ENCODE results near the gene SCN11A.
A peak's percentile ranks its signal among the peaks of the same experiment; 100 is the strongest.

SCN11A gene

GRCh38 chr3:39051649-39052561, at the start of gene SCN11A, which contains the start of gene WDR48:
Gene SCN11A, minus strand, starts transcription at chr3:39051944. Its CDS starts 101,582 bp downstream, at chr3:38950362.
Gene WDR48, plus strand, starts transcription at chr3:39052016. Its CDS starts 10 bp downstream, at chr3:39052026.
- Mint-ChIP-seq H3K4me3 (peak within 1 kb of the TSS; percentile 93), H3K27ac (peak within 1 kb of the TSS; percentile 99), H3K9me3 (no peaks in the 10 kb centered on the region), H3K4me1 (peaks cover 35% of the 10 kb centered on the region), H3K36me3 (peaks cover 8% of the 10 kb centered on the region)
- DNase-seq (ENCODE audit: low spot score in 2 of 2) = peak; percentile 77 to 93
- peak; percentile 98 for ATAC-seq

DNA sequence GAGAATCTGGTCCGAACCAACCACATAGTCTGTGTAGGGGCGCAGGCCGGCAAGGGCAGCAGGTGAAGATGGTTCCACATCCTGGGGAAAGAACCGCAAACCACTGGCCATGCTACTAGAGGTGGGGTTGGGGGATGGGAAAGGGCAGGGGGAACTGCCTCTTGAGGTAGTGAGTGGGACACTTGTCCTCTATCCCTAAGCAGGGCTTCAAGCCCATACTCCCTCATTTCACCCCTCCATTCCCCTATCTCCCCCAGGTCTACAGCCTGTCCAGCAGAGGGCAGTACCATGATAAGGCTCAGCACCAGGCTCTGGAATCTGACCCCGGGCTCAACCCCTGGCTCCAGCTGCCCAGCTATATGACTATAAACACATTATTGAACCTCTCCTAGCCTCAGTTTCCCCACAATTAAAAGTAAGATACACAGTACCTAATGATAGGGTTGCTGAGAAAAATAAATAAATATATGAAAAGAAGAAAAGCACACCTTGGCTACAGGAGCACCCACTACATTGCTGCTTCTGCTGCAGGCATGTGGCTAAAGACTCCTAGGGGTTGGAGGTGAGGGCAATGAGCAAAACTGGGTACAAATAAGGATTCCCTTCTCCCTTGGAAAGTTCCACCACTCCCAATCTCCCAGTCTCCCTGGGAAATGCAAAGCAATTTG, 49.4 kb upstream of the SCN11A start:
- ATAC-seq (peak; percentile 74), DNase-seq (ENCODE audit: low spot score in 2 of 2) (peak; percentile 26 to 68)
- Mint-ChIP-seq H3K4me3 (no peak overlapping the region), H3K27ac (peak overlapping the region; percentile 74), H3K4me1 (peaks cover 43% of the 10 kb centered on the region), H3K9me3 (no peaks in the 10 kb centered on the region), H3K36me3 (peaks cover 17% of the 10 kb centered on the region)

DNA sequence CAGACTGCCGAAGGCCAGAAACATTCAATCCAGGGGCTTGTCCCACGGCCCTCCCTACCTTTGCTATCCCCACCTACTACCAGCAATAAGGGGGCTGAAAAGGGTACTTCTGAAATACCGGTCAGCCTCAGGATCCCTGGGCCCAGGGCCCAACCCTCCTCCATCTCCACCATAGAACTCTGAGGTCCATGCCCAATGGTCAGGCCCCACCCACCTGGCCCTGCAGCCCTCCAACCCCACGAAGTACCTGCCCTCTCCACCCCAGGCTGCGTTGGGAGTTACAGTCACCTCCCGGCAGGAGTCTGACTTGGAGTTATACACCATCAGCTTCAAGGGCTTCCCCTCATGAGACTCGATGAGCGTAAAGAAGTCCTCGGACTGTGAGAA, 48.7 kb upstream of the SCN11A start:
- Mint-ChIP-seq H3K4me3 (no peak overlapping the region), H3K4me1 (peaks cover 37% of the 10 kb centered on the region), H3K9me3 (no peaks in the 10 kb centered on the region), H3K36me3 (peaks cover 24% of the 10 kb centered on the region), H3K27ac (peak overlapping the region; percentile 74)
- no peak for ATAC-seq
- DNase-seq (ENCODE audit: low spot score in 2 of 2) = no peak

DNA sequence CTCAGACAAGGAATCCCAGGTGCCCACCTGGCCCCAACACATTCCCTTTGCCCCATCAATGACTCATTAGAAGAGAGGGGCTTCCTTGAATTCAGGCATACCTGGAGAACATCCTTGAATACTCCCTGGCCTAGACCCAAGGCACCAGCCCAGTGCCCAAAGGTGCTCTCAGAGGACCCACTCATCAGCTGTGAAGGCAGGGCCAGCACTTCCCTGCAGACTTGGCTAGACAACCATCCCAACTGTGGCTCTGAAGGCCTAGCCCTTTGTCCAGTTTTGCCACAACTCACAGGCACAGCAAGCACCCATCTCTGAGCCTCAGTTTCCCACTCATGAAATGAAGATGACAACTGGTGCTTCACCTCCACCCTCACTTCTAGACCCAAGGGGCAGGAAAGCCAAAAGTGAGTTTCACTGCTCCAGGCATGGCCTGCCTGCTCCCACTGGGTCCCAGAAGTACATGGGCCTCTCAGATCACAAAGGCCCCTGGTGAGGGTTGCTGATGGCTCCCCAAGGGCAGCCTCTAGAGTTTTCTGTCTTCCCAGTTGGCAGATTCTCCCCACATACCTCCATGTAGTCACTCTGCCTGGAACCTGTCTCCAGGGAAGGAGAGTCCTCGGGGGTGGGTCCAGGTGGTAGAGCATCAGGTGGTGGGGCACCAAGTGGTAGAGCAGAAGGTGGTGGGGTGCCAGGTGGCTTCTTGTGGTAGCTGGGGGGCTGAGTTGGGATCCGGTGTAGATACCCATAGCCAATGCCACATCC, 48.2 kb upstream of the SCN11A start:
- ATAC-seq (no peak), DNase-seq (ENCODE audit: low spot score in 2 of 2) (peak in 1 of 2 donors; percentile 47)
- peak overlapping the region; percentile 68 for H3K27ac Mint-ChIP-seq
- peaks cover 31% of the 10 kb centered on the region for H3K4me1 Mint-ChIP-seq
- no peak overlapping the region for H3K4me3 Mint-ChIP-seq
- H3K9me3 Mint-ChIP-seq = no peaks in the 10 kb centered on the region
- H3K36me3 Mint-ChIP-seq = peaks cover 30% of the 10 kb centered on the region

GRCh38 chr3:39099242-39099641, 47.5 kb upstream of the SCN11A start:
- Mint-ChIP-seq H3K4me3 (no peak overlapping the region), H3K4me1 (peaks cover 28% of the 10 kb centered on the region), H3K27ac (peak overlapping the region; percentile 68), H3K9me3 (no peaks in the 10 kb centered on the region), H3K36me3 (peaks cover 36% of the 10 kb centered on the region)
- peak in 1 of 2 donors; percentile 38 for DNase-seq (ENCODE audit: low spot score in 2 of 2)
- no peak for ATAC-seq

DNA sequence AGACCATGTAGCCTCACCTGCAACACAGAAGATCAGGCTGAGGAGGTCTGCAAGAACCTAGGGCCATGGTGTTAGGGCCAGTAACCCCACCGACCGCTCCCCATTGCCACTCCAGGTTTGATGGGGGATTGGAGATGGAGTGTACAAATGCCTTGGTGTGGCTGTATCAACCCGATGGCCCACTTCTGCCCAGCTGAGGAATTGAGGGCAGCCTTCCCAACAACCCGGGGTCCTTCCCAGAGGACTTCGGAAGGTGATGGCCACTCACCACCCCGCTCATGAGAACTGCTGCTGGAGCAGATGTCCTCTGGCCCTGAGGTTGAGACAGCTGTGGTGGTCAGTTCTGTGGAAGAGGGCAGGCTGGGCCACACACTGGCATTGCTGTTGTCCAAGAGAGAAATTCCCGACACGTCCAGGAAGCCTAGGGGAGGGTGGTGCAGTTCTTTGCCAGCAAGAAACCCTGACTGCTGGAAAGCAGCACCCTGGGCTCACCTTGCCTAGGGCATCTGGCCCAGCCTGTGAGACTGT, 46.8 kb upstream of the SCN11A start:
- ATAC-seq (no peak), DNase-seq (ENCODE audit: low spot score in 2 of 2) (peak in 1 of 2 donors; percentile 42)
- Mint-ChIP-seq H3K4me1 (peaks cover 28% of the 10 kb centered on the region), H3K27ac (peak overlapping the region; percentile 68), H3K9me3 (no peaks in the 10 kb centered on the region), H3K4me3 (no peak overlapping the region), H3K36me3 (peaks cover 43% of the 10 kb centered on the region)

DNA sequence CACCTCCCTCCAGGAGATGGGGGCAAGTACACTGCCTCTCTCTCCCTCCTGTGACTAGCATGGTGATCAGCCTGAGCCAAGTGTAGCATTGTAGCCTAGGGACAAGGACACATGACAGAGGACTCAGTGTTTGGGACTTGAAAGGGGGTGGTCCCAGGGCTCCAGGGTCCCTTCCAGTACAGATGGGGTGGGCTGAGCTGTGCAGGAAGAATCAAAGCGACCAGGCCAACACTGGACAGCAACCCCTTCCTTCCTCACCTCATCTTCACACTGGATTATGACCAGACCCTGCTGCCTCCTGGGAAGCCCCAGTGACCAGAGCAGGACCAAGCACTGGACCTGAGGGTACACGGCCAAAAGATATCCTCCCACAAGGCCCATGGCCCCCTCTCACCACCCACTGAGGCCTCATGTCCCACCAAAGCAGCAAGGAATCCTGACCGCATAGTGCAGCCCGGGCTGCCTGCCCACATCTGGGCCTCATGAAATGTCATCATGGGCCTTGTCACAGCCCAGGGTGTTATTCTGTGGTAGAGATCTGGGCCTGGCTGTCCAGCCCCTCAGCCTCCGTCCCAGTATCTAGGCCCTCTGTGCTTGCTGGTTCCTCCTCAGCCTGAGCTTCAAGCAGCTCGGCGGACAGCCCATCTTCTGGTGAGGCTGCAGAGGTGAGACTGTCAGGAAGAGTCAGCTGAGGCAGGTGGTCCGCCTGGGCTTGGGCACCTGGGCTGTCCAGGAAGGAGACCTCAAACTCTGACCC, 46.1 kb upstream of the SCN11A start:
- Mint-ChIP-seq H3K4me3 (no peak overlapping the region), H3K27ac (peak overlapping the region; percentile 20), H3K4me1 (peaks cover 22% of the 10 kb centered on the region), H3K9me3 (no peaks in the 10 kb centered on the region), H3K36me3 (peaks cover 50% of the 10 kb centered on the region)
- no peak for ATAC-seq
- DNase-seq (ENCODE audit: low spot score in 2 of 2) = no peak

DNA sequence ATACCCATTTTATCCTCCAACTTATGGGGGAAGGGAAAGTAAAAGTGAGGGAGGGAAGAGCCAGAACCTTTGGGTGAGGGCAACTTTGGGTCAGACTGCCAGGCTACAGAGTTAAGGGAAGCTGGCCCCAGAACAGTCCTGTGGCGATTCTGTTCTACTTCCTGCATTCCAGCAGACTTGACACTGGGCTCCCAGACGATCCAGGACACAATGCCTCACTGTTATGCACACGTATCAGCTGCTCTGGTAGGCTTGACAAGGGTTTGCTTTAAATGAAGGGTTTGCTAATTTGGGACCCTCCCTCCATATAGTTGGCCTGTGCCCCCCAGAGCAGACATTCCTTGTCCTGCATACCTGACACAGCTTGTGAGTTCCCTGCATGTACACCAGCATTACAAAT, 45.0 kb upstream of the SCN11A start:
- H3K4me3 Mint-ChIP-seq = no peak overlapping the region
- H3K27ac Mint-ChIP-seq = peak overlapping the region; percentile 20
- no peak for ATAC-seq
- peaks cover 61% of the 10 kb centered on the region for H3K36me3 Mint-ChIP-seq
- no peaks in the 10 kb centered on the region for H3K9me3 Mint-ChIP-seq
- peaks cover 11% of the 10 kb centered on the region for H3K4me1 Mint-ChIP-seq
- no peak for DNase-seq (ENCODE audit: low spot score in 2 of 2)

GRCh38 chr3:39095778-39096177, 44.0 kb upstream of the SCN11A start:
- H3K27ac Mint-ChIP-seq = no peak overlapping the region
- H3K4me3 Mint-ChIP-seq = no peak overlapping the region
- H3K4me1 Mint-ChIP-seq = peaks cover 5% of the 10 kb centered on the region
- ATAC-seq = no peak
- no peak for DNase-seq (ENCODE audit: low spot score in 2 of 2)
- H3K9me3 Mint-ChIP-seq = no peaks in the 10 kb centered on the region
- H3K36me3 Mint-ChIP-seq = peaks cover 71% of the 10 kb centered on the region

- no peak for DNase-seq (ENCODE audit: low spot score in 2 of 2)
- no peak for ATAC-seq
- Mint-ChIP-seq H3K9me3 (no peaks in the 10 kb centered on the region), H3K36me3 (peaks cover 78% of the 10 kb centered on the region), H3K4me3 (no peak overlapping the region), H3K4me1 (peaks cover 5% of the 10 kb centered on the region), H3K27ac (peak overlapping the region; percentile 38)
Observed at GRCh38 chr3:39094851-39095677, 43.3 kb upstream of the SCN11A start.

DNA sequence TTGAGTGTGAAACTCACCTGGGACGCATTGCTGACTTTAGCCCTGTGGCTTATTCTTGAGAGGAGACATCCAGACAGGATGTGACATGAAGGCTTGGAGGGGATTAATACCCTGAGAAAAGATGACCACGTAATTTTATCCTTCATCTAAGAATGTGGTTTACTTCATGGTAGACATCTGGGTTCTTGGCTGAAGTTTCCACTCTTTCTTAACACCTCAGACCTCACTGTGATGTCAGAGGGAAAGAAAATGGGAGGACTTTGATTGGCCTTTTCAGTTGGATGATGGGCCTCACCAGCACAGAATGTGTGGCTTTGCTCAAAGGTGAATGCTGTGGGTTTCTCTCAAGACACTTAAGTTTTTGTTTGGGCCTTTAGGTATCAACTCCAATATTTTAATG, 39.2 kb upstream of the SCN11A start:
- Mint-ChIP-seq H3K36me3 (peaks cover 95% of the 10 kb centered on the region), H3K4me3 (no peak overlapping the region), H3K9me3 (no peaks in the 10 kb centered on the region), H3K27ac (peak overlapping the region; percentile 13), H3K4me1 (peaks cover 5% of the 10 kb centered on the region)
- peak; percentile 61 for ATAC-seq
- DNase-seq (ENCODE audit: low spot score in 2 of 2) = no peak

DNA sequence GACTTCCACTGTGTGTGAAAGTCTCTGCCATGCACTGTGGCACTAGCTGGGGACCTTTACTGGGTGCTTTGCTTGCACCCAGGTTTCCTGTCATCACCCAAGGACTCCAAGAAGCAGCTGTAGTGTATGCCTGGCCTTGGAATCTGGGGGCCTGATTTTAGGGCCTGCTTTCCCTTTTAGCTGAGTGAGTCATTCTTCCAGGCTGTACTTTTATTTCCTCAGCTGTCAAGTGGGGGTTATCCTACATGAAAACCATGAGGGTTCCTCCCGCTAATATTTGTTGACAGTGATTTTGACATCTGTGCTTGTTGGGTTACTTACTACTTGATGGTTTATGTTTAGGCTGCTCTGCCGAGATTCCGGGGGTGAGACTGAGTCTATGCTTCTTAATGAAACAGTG, 37.1 kb upstream of the SCN11A start:
- DNase-seq (ENCODE audit: low spot score in 2 of 2) = no peak
- H3K36me3 Mint-ChIP-seq = peaks cover 95% of the 10 kb centered on the region
- ATAC-seq = no peak
- peaks cover 2% of the 10 kb centered on the region for H3K4me1 Mint-ChIP-seq
- no peak overlapping the region for H3K27ac Mint-ChIP-seq
- H3K4me3 Mint-ChIP-seq = no peak overlapping the region
- no peaks in the 10 kb centered on the region for H3K9me3 Mint-ChIP-seq

DNA sequence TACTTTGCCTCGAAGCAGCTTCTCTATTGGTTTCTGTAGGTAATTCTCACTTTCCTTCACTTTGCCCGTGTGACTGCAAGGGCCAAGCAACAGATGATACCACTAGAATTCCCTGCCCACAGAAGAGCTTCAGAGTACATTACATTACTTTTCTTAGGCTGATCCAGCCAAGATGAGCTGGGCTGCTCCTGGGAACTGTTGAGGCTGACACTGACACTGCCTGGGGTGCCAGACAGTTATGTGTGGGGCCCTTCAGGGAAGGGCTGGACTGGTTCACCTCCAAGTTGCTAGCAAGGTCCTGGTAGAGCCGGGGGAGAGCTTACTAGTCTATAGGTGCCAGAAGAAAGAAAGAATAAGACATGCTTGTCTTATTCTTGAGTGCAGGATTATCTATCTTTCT, 36.7 kb upstream of the SCN11A start:
- DNase-seq (ENCODE audit: low spot score in 2 of 2) (no peak), ATAC-seq (no peak)
- peak overlapping the region; percentile 26 for H3K27ac Mint-ChIP-seq
- H3K4me3 Mint-ChIP-seq = no peak overlapping the region
- peaks cover 95% of the 10 kb centered on the region for H3K36me3 Mint-ChIP-seq
- no peaks in the 10 kb centered on the region for H3K9me3 Mint-ChIP-seq
- H3K4me1 Mint-ChIP-seq = peaks cover 2% of the 10 kb centered on the region

DNA sequence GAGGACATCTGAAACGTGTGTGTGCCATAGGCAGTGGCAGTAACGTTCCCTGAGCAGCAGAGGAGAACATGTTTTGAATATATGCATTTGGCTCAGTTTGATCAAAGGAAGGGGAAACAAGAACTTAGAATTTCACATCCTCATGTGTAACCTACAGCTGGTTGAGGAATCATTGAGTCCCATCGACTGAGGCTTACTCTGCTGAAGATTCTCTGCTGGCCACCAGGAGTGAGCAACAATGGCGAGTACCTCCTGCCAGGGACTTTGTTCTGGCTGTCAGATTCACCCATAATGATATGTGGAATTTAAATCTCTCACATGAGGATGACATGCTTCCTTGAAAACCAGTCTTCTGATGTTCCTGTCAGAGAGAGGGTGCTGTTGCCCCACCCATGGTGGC, 34.4 kb upstream of the SCN11A start:
- Mint-ChIP-seq H3K9me3 (no peaks in the 10 kb centered on the region), H3K4me1 (peaks cover 15% of the 10 kb centered on the region), H3K27ac (no peak overlapping the region), H3K36me3 (peaks cover 88% of the 10 kb centered on the region), H3K4me3 (no peak overlapping the region)
- no peak for ATAC-seq
- DNase-seq (ENCODE audit: low spot score in 2 of 2) = no peak
